Occipital lobe (tissue), 2 donors: Measurements from ENCODE around the gene NYAP2. TPM values are rescaled to one million over a fixed set of nuclear protein-coding genes. Genes with fewer than 3 reads are reported as not detected.

Experiments
- DNase-seq: peaks from one replicate; lab custom pipeline; 2025; lab: John Stamatoyannopoulos, UW
- total RNA-seq: library from RNA; depleted of rRNA; stranded (reverse); fragments of >200 nt; gene quantifications from one replicate; pipeline ENCODE4 v1.2.3, GENCODE V29; 2014

Gene NYAP2
- total RNA-seq, 1 donor from 2014 or later = 7.8 TPM

DNA sequence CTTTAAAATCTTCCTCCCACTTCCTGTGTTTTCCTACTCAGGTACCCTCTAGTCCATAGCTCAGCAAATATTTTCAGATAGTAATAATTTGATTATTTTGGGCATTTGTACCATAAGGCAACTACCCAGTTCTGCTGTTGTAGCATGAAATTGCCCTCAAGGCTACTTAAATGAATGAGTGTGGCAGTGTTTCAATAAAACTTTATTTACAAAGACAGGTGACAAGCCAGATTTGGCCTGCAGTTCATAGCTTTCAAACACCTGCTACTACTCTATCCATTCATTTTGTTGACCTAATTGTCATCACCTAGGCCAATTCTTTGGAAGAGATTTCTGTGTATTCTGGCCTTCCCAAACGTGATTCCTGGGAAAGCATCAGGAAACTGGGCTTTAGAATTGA lies 28.9 kb downstream of the NYAP2 start:
- no peak for DNase-seq

- peak; percentile 71 for DNase-seq
These were observed 30.2 kb downstream of the NYAP2 start for GRCh38 chr2:225429717-225430116.

GRCh38 chr2:225431105-225431863 lies 31.8 kb downstream of the NYAP2 start:
- no peak for DNase-seq

DNA sequence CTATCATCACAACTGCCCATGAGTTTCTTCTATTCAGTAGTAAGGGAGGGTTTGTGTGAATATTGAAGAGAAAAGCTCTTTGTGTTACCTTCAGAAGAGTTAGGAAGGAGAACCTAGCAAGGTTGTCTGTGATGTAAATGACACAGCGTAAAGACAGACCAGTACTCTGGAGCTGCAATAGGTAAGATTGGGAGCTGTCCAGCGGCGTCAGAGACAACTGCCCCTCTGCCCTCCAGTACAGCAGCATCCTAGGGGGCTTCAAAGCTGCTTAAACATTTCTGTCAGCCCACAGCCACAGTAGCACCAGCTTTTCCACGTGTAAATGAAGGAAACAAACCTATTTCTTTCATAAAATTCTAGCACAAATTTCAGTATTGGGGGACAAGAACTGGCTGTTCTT lies 34.5 kb downstream of the NYAP2 start:
- DNase-seq = no peak

- no peak for DNase-seq
These were observed 37.8 kb downstream of the NYAP2 start for GRCh38 chr2:225437319-225437718.

- no peak for DNase-seq
These were observed 38.7 kb downstream of the NYAP2 start for GRCh38 chr2:225438248-225438647.

- no peak for DNase-seq
These were observed 53.2 kb downstream of the NYAP2 start for GRCh38 chr2:225452677-225453076.

- no peak for DNase-seq
These were observed 54.9 kb downstream of the NYAP2 start for GRCh38 chr2:225454412-225454811.

DNA sequence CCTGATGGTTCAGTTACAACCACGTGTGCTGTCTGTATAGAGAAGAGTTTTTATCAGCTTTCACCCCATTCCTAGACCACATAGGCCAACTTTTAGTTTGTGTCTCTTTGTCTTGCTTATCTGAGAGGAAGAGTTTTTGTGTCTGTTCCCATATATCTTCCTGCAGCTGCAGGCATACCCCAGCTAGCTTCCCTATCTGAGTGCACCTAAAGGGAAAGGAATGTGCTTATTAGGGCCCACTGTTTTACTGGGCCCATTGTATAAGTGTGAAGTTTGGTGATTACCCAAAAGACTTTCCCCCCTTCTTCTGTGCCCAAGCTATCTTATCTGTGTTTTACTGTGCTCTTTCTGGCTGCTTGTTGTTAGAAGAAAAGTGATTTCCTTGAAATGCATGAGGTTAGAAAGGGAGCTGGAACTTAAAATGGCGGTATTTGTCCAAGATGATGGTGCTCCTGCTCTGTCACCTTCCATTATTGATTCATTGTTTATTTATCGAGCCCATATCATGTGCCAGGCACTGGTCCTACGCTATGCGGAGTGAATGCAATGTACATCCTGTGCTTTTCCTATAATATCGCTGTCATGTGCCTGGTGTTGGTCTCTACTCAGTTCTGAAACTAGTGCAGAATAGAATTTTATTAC lies 57.2 kb downstream of the NYAP2 start:
- DNase-seq = no peak

DNA sequence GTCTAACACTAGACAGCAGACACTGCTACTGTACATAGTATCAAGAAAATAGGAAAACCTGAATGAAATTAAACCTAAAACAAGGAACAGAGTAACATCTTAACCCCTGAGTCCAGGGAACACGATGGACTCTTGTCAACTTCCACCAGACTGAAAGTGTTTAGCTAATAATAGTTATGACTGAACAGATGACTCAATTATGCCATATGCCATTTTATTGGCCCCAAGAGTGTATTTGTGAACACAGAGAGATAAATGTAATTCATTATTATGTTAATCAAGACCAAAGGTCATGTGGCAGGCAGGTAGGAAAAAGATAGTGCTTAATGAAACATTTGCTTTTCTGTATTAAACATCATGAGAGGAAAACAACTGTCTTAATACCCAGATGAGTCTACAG lies 58.0 kb downstream of the NYAP2 start:
- no peak for DNase-seq

DNA sequence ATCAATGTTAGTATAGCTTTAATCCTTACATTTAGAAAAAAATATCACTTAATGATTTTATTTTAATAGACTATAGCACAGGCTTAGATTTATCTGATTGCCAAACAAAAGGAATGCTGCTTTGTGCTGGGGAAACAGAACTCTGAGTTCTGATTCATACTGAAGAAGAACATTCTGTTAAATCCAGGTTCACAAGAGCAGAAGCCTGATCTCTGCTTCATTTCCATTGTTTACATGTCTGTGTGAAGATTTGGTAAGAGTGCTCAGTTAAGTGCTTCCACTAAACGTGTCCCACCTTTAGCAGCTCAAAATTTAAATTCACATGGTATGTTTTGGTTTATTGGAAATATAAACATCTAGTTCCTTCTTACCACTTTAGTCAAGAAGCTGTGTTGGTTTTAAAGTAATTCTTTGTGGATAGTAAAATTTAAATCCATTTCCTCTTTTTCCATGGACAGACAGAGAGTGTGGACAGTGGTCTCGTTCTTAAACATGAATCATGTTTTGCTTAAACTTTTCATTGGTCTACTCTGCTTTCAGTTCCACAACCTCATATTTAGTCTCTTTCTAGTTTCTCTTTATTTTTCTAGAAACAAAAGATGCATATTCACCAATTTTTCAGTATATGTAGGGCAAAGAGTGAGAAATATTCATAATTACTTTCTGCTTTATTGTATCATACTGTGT lies 59.1 kb downstream of the NYAP2 start:
- DNase-seq = no peak

DNA sequence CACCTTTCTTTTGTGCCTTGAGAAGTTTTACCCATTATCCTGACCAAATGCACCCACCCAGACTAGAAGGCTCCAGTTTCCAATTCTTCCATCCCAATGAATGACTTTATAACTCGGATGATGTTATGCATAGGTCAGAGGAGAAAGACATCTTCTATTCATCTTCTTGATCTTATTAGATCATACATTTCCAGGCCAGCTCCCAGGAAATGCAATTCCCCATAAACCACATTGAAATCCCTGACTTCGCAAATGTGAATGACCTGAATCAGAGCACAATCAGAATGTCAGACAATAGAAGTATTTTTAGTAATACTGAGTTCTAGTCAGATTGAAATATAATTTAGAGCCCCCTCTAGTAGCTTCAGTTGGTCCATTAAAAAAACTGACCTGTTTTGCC lies 62.9 kb downstream of the NYAP2 start:
- DNase-seq = no peak

GRCh38 chr2:225462945-225463344 lies 63.4 kb downstream of the NYAP2 start:
- no peak for DNase-seq

- no peak for DNase-seq
These were observed 63.9 kb downstream of the NYAP2 start for GRCh38 chr2:225463449-225463848.

DNA sequence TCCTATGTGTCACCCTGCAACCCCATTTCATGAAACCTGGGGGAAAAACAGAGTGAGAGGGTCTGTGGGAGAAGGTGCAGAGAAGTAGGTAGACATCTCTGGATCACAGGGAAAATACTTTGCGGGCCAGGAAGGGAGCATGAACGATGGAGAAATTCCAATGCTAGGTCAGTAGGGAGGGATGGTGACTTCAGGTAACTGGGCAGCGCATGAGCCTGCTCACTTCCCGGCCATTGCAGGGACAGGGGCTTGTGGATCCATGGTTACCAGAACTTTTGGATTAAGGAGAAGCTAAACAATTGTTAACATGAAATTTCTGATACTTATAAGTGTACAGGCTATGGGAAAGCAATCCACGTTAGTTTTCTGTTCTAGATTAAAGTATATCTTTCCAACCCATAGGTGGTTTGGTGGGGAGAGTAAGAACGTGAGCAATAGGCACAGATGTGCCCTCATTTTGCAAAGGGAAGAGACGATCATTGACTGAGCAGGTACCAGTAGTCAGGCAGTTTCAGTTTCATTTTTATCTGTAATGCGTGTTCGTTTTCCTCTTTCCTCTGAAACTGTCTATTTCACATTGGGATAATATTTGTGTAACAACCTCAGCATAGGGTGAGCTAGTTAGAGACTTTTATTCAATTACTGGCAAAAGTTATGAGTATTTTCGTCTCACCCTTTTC lies 65.0 kb downstream of the NYAP2 start:
- no peak for DNase-seq

- DNase-seq = no peak
These were observed 66.3 kb downstream of the NYAP2 start for GRCh38 chr2:225465827-225466226.

DNA sequence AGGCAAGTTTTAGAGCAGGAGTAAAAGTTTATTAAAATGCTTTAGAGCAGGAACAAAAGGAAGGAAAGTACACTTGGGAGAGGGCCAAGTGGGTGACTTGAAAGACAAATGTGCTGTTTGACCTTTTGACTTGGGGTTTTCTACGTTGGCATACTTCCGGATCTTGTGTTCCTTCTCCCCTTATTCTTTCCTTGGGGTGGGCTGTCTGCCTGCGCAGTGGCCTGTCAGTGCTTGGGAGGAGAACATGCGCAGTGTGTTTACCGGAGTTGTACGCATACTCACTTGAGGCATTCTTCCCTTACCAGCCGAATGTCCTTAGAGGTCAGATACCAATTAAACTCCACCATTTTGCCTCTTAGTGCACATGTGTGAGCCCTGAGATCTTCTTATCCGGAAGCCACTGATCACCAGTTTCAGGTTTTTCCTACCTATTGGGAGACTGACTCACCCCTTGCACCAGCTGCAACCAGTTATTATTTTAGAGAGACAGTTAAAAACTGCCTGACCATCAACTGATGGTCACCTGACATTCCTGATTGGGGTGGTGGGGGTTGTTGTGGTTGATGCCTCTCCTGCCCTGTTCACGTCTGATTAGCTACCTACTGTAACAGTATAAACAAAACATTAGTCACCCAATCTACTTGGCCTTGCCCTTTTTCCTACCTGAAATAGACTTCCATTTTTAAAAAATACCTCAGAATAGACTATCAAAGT lies 67.5 kb downstream of the NYAP2 start:
- DNase-seq = no peak

- DNase-seq = no peak
These were observed 68.6 kb downstream of the NYAP2 start for GRCh38 chr2:225468131-225468530.

- no peak for DNase-seq
These were observed 71.5 kb downstream of the NYAP2 start for GRCh38 chr2:225471039-225471438.

DNA sequence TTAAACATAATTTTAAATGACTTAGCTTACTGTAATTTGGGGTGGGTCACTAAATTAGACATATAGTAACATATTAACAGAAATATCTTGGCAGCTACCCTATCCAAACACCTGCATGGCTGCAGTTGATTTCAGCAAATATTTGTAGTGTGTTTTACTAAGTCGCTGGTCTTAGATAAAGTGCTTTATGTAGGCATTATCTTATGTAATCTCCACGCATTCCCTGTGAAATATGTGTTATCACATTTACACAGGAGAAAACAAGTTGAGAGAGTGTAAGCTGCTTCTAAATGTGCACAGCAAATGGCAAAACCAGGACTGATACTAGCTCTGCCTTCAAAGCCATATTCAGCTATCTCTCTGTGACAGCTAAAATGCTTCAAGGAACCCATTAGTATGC lies 72.0 kb downstream of the NYAP2 start:
- no peak for DNase-seq

DNA sequence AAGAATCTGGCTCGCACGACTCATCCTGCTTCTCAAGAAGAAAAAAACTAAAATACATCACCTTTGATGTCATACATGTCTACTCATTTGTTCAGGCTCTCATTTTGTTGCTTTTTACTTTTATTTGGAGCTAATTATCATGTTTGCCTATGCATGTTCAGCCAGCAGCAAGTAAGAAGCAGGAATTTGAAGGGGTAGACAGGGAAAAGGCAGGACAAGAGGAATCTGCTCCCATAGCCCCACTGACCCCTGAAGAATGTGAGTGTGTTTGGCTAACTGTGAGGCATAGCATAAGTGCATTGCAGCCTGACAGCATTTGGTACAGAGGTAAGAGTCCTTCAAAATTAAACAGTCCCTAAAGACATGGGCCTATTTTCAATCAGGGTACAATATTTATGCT lies 72.7 kb downstream of the NYAP2 start:
- no peak for DNase-seq
